ENCODE data around the gene TMEM255B.
A peak's percentile ranks its signal among the peaks of the same experiment; 100 is the strongest.

Gene TMEM255B

DNA sequence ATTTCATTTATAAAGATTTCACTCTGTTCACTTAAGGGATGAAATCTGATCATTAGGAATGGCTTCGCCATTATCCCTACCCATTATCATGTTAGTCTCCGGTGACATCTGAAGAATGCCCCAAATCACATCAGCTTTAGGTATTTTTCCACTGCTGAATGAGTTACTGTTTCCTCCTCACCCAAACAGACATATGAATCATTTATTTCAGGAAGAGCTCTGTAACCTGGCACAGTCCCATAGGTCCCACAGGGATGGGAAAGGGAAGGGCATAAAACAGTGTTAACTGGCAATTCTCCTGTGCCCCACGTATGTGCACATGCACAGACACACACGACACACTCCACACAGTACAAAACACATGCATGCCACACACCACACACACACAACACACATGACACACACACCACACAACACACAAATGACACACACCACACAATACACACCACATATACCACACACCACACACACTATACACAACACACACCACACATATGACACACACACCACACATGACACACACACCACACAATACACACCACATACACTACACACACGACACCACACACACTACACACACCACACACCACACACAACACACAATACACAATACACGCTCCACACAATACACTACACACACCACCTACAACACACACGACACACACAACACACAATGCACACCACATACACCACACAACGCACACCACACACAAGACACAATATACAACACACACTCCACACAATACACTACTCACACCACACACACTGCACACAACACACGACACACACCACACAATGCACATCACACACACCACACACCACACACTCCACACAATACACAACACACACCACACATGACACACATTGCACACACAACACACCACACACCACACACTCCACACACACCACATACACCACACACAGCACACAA, 15.4 kb downstream of the TMEM255B start:
- H3K9ac ChIP-seq (ENCODE audit: low read depth, low read length): no peak overlapping the region
- no peak overlapping the region for H3K4me3 ChIP-seq (ENCODE audit: low read length)
- H3K36me3 ChIP-seq (ENCODE audit: insufficient read depth, low read length): no peaks in the 10 kb centered on the region
- H3K27me3 ChIP-seq (ENCODE audit: control insufficient read depth, insufficient read depth, low read length): peaks cover 31% of the 10 kb centered on the region
- H3K4me2 ChIP-seq (ENCODE audit: low read length): no peak overlapping the region
- H3K4me1 ChIP-seq (ENCODE audit: control insufficient read depth, insufficient read depth, low read length): peaks cover 8% of the 10 kb centered on the region
- no peaks in the 10 kb centered on the region for H3K9me3 ChIP-seq (replicated peaks; ENCODE audit: low read length)

DNA sequence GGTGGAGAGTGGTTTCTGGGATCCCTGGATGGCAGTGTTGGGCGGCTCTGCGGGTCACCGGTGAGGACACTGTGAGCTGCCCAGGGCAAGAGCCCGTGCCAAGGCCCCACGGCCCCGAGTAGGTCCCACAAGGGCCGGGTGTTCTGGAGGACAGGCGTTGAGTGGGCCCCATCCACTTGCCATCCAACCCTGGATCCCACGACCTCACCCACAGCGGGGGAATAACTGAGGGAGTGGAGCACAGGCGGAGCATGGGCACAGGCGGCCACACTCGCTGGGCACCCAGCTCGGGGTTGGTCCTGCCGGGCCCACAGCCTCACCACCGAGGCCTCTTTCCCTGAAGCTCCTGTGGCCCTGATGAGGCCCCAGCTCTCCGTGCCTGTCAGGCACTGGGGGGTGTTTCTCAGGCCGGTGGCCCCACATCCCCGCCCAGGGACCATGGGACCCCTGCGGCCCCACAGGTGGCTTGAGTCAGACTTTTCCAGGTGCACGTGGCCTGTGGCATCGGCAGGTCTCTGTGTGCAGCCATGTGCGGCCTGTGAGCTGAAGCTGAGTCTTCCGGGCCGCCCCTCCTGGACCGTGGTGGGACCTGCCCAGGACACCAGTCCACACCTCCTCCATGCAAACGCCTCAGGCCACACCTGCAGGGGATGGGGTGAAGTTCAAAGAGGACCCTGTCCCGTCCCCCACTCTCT, 16.6 kb downstream of the TMEM255B start:
- Histone ChIP-seq H3K9ac (ENCODE audit: low read depth, low read length) (no peak overlapping the region), H3K4me2 (ENCODE audit: low read length) (no peak overlapping the region), H3K36me3 (ENCODE audit: insufficient read depth, low read length) (no peaks in the 10 kb centered on the region), H3K9me3 (replicated peaks; ENCODE audit: low read length) (no peaks in the 10 kb centered on the region), H3K4me1 (ENCODE audit: control insufficient read depth, insufficient read depth, low read length) (peaks cover 8% of the 10 kb centered on the region), H3K4me3 (ENCODE audit: low read length) (no peak overlapping the region), H3K27me3 (ENCODE audit: control insufficient read depth, insufficient read depth, low read length) (peaks cover 33% of the 10 kb centered on the region)

- Histone ChIP-seq H3K36me3 (ENCODE audit: insufficient read depth, low read length) (no peaks in the 10 kb centered on the region), H3K9ac (ENCODE audit: low read depth, low read length) (no peak overlapping the region), H3K4me2 (ENCODE audit: low read length) (no peak overlapping the region), H3K9me3 (replicated peaks; ENCODE audit: low read length) (no peaks in the 10 kb centered on the region), H3K27me3 (ENCODE audit: control insufficient read depth, insufficient read depth, low read length) (peaks cover 33% of the 10 kb centered on the region), H3K4me1 (ENCODE audit: control insufficient read depth, insufficient read depth, low read length) (peaks cover 8% of the 10 kb centered on the region), H3K4me3 (ENCODE audit: low read length) (no peak overlapping the region)
Measured at GRCh38 chr13:113776231-113777125, 17.5 kb downstream of the TMEM255B start.

DNA sequence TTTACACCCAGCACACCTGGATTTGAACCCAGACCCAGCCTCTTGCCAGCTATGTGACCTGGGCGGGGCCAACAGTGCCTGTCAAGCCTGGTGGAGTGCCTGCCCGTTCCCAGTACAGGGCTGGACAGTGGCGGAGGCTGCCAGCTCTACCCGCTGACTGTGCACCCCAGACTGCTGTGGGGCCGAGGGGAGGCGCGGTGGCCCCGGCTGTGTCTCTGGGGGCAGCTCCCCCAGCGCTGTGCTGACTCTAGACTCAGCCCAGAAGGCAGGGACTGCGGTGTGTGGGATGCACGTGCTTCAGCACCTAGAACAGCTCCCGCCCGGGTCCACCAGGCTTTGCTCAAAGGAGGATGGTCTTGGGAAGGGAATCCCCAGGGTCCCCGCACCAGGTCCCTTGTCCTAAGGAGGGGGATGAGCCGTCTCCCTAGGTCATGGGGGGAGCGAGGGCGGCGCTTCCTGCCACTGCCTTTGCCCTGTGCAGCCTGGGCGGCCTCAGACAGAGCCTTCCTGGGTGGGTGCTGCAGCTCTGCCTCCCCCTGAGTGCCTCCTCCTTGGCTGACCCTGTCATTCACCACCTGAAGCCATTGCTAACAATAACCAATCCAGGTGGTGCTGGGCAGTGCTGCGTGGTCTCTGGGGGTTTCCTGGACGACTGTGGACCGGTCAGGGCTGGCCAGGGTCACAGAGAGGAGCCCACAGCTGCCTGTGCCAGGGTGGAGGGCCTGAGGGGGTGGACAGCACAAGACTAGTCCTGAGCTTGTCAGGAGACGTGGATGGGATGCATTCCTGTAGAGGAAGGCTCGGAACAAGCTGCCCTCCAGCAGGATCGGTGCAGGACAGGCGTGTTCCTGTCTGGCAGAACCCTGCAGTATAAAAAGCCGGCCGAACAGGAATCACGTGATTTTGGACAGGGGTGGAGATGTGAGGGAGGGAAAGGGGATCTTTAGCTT, 18.6 kb downstream of the TMEM255B start:
- H3K9ac ChIP-seq (ENCODE audit: low read depth, low read length): no peak overlapping the region
- H3K4me1 ChIP-seq (ENCODE audit: control insufficient read depth, insufficient read depth, low read length): peaks cover 8% of the 10 kb centered on the region
- no peaks in the 10 kb centered on the region for H3K36me3 ChIP-seq (ENCODE audit: insufficient read depth, low read length)
- H3K9me3 ChIP-seq (replicated peaks; ENCODE audit: low read length): no peaks in the 10 kb centered on the region
- peaks cover 33% of the 10 kb centered on the region for H3K27me3 ChIP-seq (ENCODE audit: control insufficient read depth, insufficient read depth, low read length)
- H3K4me3 ChIP-seq (ENCODE audit: low read length): no peak overlapping the region
- H3K4me2 ChIP-seq (ENCODE audit: low read length): no peak overlapping the region

GRCh38 chr13:113781571-113781970, 22.5 kb downstream of the TMEM255B start:
- Histone ChIP-seq H3K27me3 (ENCODE audit: control insufficient read depth, insufficient read depth, low read length) (peaks cover 28% of the 10 kb centered on the region), H3K4me3 (ENCODE audit: low read length) (no peak overlapping the region)

GRCh38 chr13:113782472-113782871, 23.4 kb downstream of the TMEM255B start:
- Histone ChIP-seq H3K36me3 (ENCODE audit: insufficient read depth, low read length) (no peaks in the 10 kb centered on the region), H3K4me2 (ENCODE audit: low read length) (no peak overlapping the region), H3K27me3 (ENCODE audit: control insufficient read depth, insufficient read depth, low read length) (peaks cover 19% of the 10 kb centered on the region), H3K9ac (ENCODE audit: low read depth, low read length) (no peak overlapping the region), H3K9me3 (replicated peaks; ENCODE audit: low read length) (no peaks in the 10 kb centered on the region), H3K4me1 (ENCODE audit: control insufficient read depth, insufficient read depth, low read length) (peaks cover 30% of the 10 kb centered on the region), H3K4me3 (ENCODE audit: low read length) (no peak overlapping the region)

More at GRCh38 chr13:113781571-113781970, 22.5 kb downstream of the TMEM255B start:
- Histone ChIP-seq H3K9ac (ENCODE audit: low read depth, low read length) (no peak overlapping the region), H3K4me1 (ENCODE audit: control insufficient read depth, insufficient read depth, low read length) (peaks cover 27% of the 10 kb centered on the region), H3K36me3 (ENCODE audit: insufficient read depth, low read length) (no peaks in the 10 kb centered on the region), H3K9me3 (replicated peaks; ENCODE audit: low read length) (no peaks in the 10 kb centered on the region), H3K4me2 (ENCODE audit: low read length) (no peak overlapping the region)

- no peak overlapping the region for H3K4me2 ChIP-seq (ENCODE audit: low read length)
- no peaks in the 10 kb centered on the region for H3K36me3 ChIP-seq (ENCODE audit: insufficient read depth, low read length)
- H3K9me3 ChIP-seq (replicated peaks; ENCODE audit: low read length): no peaks in the 10 kb centered on the region
- no peak overlapping the region for H3K9ac ChIP-seq (ENCODE audit: low read depth, low read length)
- H3K4me3 ChIP-seq (ENCODE audit: low read length): no peak overlapping the region
- H3K27me3 ChIP-seq (ENCODE audit: control insufficient read depth, insufficient read depth, low read length): peaks cover 11% of the 10 kb centered on the region
- peaks cover 30% of the 10 kb centered on the region for H3K4me1 ChIP-seq (ENCODE audit: control insufficient read depth, insufficient read depth, low read length)
Measured at GRCh38 chr13:113783200-113783881, 24.3 kb downstream of the TMEM255B start.

DNA sequence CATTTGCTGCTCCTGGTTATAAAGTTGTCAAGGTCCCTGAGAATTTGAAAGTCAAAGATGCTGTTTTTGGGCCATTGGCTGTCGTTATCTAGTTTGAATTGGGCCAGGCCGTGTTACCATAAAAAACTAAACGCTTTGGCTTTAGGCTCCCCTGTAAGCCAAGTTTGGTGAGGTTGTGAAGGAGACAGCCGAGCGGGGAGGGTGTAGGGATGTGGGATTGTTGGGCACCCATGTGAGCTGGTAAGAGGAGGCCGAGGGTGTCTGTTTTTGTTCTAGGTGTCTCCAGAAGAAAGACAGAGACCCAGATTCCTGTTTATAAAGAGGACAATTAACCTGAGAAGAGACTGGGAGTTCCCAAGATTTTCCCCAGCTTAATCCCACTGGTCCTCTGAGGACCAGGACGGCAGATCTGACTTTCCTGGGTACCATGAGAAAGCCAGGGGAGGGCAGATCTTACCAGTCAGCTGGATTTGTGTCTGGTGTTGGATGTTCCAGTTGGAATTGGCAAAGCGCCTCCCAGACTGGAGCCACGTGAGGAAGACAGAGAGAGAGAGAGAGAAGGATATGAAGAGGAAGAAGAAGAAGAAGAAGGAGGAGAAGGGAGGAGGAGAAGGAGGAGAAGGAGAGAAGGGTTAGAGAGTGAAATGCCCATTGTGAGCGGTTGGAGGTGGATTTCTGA, 25.1 kb downstream of the TMEM255B start:
- Histone ChIP-seq H3K4me3 (ENCODE audit: low read length) (no peak overlapping the region), H3K9ac (ENCODE audit: low read depth, low read length) (peak overlapping the region; percentile 30), H3K4me2 (ENCODE audit: low read length) (peak overlapping the region; percentile 66), H3K4me1 (ENCODE audit: control insufficient read depth, insufficient read depth, low read length) (peaks cover 30% of the 10 kb centered on the region), H3K27me3 (ENCODE audit: control insufficient read depth, insufficient read depth, low read length) (peaks cover 9% of the 10 kb centered on the region), H3K9me3 (replicated peaks; ENCODE audit: low read length) (no peaks in the 10 kb centered on the region), H3K36me3 (ENCODE audit: insufficient read depth, low read length) (no peaks in the 10 kb centered on the region)

DNA sequence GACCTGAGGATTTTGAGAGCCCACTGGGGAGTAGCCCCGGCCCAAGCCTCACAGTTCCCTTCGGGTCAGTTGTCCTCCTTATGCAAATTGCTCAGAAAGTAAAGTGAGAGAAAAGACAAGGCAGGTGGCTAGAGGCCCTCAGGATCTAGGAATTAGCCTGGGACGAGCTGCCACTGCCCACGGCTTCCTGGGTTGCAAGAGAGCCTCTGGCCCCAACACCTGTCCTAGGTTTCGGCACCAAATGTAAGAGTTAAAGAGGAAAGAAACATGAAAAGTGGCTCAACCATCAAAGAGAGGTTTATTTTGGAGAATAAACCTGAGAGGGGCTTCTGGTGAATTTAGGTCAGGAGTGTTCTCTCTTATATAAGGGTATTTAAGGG, 25.6 kb downstream of the TMEM255B start:
- H3K4me1 ChIP-seq (ENCODE audit: control insufficient read depth, insufficient read depth, low read length): peaks cover 30% of the 10 kb centered on the region
- H3K4me3 ChIP-seq (ENCODE audit: low read length): no peak overlapping the region
- peaks cover 9% of the 10 kb centered on the region for H3K27me3 ChIP-seq (ENCODE audit: control insufficient read depth, insufficient read depth, low read length)
- H3K9me3 ChIP-seq (replicated peaks; ENCODE audit: low read length): no peaks in the 10 kb centered on the region
- no peaks in the 10 kb centered on the region for H3K36me3 ChIP-seq (ENCODE audit: insufficient read depth, low read length)
- peak overlapping the region; percentile 66 for H3K4me2 ChIP-seq (ENCODE audit: low read length)
- peak overlapping the region; percentile 30 for H3K9ac ChIP-seq (ENCODE audit: low read depth, low read length)
